Muscle of leg (tissue), 11 donors: ENCODE data around the gene RLF. TPM values are rescaled to one million over a fixed set of nuclear protein-coding genes. Genes with fewer than 3 reads are reported as not detected.

Source experiments
- DNase-seq: peaks from one replicate; pipeline ENCODE4 v3.0.0; 2013
- H3K27ac ChIP-seq: one replicate; pipeline ENCODE4 v1.5.1; 2013; ENCODE audit warnings: mild to moderate bottlenecking, low read length, control low read depth
- H3K27me3 ChIP-seq: one replicate; pipeline ENCODE4 v1.6.1; 2013; ENCODE audit warnings: low read length; ENCODE audit not compliant: control insufficient read depth, insufficient read depth
- H3K36me3 ChIP-seq: one replicate; pipeline ENCODE4 v1.6.1; 2013; ENCODE audit warnings: low read length; ENCODE audit not compliant: control insufficient read depth, insufficient read depth
- H3K4me1 ChIP-seq: one replicate; pipeline ENCODE4 v1.6.1; 2013; ENCODE audit warnings: low read length; ENCODE audit not compliant: control insufficient read depth, insufficient read depth
- H3K4me3 ChIP-seq: one replicate; pipeline ENCODE4 v1.5.1; 2013; ENCODE audit warnings: low read length, control low read depth
- H3K9me3 ChIP-seq: replicated peaks from 2 replicates; pipeline ENCODE4 v1.6.1; 2013; ENCODE audit warnings: low read depth, low read length; ENCODE audit not compliant: control insufficient read depth
- WGBS: methylation state at CpG from one replicate; pipeline ENCODE4 v1.1.5; 2013; ENCODE audit warnings: missing lambda C conversion rate; ENCODE audit not compliant: insufficient coverage; 5-methylcytosine and 5-hydroxymethylcytosine counted together
- polyA plus RNA-seq, 8 donors: library from polyadenylated mRNA; unstranded; fragments of 120-200 nt; gene quantifications; one replicate each; pipeline versions ENCODE4 v1.2.1 to v1.2.3, GENCODE V29; 2013; ENCODE audit warnings: inconsistent platforms in 1 of 8, low replicate concordance in 1 of 8; ENCODE audit not compliant: insufficient read length in 8 of 8, insufficient read depth in 1 of 8
- total RNA-seq: library from RNA; stranded (reverse); fragments of 120-200 nt; gene quantifications from one replicate; pipeline ENCODE4 v1.2.4, GENCODE V29; 2013

The RLF gene
- total and polyA plus RNA-seq, 9 donors, result 11.4 to 21.6 (median 14.0) TPM

DNA sequence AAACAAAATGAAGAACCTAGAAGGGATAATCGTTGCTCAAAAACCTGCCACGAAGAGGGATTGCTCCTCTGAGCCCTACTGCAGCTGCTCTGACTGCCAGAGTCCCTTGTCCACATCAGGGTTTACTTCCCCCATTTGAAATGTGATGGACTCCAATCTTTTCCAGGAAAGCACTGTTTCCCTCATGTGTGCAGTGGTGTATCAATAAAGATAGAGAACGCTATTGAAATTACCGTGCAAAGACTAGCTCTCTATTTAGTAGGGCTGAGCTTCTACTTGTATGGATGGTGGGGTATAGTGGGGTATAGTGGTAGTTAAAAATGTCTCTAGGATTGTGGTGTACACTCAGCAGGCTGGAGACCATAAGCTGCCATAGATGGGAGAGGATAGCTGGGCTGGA, 90.3 kb downstream of the RLF start:
- no peak for DNase-seq
- Histone ChIP-seq H3K4me1 (peaks cover 2% of the 10 kb centered on the region), H3K9me3 (no peaks in the 10 kb centered on the region), H3K27me3 (no peaks in the 10 kb centered on the region), H3K27ac (no peak overlapping the region), H3K36me3 (no peaks in the 10 kb centered on the region), H3K4me3 (no peak overlapping the region)
- 68% methylated on average over 2 of the region's 4 CpGs for whole genome bisulfite sequencing

DNA sequence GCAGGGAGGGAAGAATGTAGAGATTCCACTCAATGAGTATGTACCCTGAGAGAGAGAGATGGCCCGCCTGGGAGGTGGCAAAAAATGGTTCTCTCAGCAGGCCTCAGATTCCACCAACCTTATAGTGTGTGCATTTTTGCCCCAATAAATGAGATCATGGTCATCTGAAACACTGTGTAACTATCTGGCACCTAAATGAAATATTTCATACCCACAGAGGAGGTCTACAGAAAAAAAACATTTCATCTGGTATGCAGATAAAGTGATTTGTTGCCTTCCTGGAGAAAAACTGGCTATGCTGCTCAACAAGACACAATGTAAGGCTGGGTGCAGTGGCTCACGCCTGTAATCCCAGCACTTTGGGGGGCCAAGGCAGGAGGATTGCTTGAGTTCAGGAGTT, 91.4 kb downstream of the RLF start:
- Histone ChIP-seq H3K9me3 (no peaks in the 10 kb centered on the region), H3K27me3 (no peaks in the 10 kb centered on the region), H3K27ac (no peak overlapping the region), H3K4me1 (peaks cover 2% of the 10 kb centered on the region), H3K4me3 (no peak overlapping the region), H3K36me3 (no peaks in the 10 kb centered on the region)
- 100% methylated on average over 1 of the region's 2 CpGs for WGBS
- DNase-seq, result no peak

DNA sequence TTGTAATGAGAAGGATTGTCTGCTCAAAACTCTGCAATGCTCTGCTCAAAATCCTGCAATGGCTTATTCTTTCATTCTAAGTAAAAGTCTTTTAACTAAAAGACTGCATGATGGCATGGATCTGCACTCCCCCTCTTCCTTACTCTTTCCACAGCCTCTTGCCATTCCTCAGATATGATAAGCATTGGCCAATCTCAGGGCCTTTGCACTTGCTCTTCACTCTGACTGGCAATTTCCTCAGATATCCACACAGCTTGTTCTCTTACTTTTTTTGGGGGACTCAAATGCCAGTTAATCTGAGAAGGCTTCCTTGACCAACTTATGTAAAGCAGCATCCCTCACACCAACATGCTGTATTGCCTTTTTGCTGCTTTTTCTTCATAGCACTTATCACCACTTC, 94.0 kb downstream of the RLF start:
- DNase-seq, result no peak
- Histone ChIP-seq H3K9me3 (no peaks in the 10 kb centered on the region), H3K4me3 (no peak overlapping the region), H3K36me3 (peaks cover 9% of the 10 kb centered on the region), H3K27ac (no peak overlapping the region), H3K27me3 (no peaks in the 10 kb centered on the region), H3K4me1 (peaks cover 7% of the 10 kb centered on the region)

- Histone ChIP-seq H3K36me3 (peaks cover 17% of the 10 kb centered on the region), H3K27ac (peak overlapping the region; percentile 100), H3K27me3 (no peaks in the 10 kb centered on the region), H3K9me3 (no peaks in the 10 kb centered on the region), H3K4me1 (peaks cover 7% of the 10 kb centered on the region), H3K4me3 (peak overlapping the region; percentile 75)
- no peak for DNase-seq
- WGBS, result no CpG with 5 or more reads among the region's 6 CpGs
These were observed 95.4 kb downstream of the RLF start for GRCh38 chr1:40256401-40257084.

GRCh38 chr1:40257313-40257687, 96.1 kb downstream of the RLF start:
- peaks cover 7% of the 10 kb centered on the region for H3K4me1 ChIP-seq
- H3K4me3 ChIP-seq, result peak overlapping the region; percentile 75
- no peak for DNase-seq
- H3K9me3 ChIP-seq, result no peaks in the 10 kb centered on the region
- no peaks in the 10 kb centered on the region for H3K27me3 ChIP-seq
- H3K27ac ChIP-seq, result peak overlapping the region; percentile 100
- peaks cover 19% of the 10 kb centered on the region for H3K36me3 ChIP-seq
- WGBS, result 0% methylated on average over 9 of the region's 16 CpGs

DNA sequence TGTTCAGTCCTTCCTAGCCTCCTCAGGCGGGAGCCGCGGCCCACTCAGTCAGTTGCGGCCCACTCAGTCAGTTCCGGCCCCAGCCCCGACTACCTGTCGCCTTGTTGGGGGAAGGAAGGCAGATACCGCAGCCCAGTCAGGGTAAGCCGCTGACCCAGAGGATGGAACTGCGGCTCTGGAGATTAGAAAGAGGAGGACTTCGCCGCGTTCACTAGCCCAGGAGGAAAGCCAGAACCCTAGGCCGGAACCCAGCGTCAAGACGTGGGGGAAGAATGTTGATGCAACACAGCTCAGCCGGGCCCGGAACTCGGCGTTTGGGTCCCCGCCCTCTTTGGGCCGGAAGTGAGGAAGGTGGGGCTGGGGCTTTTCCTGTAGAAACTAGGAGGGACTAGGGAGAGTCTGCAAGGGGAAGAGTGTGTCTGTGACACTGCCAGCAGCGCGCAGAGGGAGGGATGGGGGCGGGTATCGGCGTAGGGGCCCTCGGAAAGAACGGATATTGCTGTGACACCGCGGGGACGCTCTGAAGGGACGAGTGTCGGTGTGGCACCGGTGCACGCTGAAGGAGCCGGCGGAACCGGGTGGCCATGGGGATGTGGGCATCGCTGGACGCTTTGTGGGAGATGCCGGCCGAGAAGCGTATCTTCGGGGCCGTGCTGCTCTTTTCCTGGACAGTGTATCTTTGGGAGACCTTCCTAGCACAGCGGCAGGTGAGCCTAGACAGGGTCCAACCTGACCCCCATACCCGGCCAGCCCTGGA, 96.7 kb downstream of the RLF start, which contains the start of gene ZMPSTE24:
ZMPSTE24 (plus strand) TSS at position 549 of the 757 bp plus-strand sequence; CDS start at position 585, 36 bp downstream.
- Histone ChIP-seq H3K4me1 (peaks cover 7% of the 10 kb centered on the region), H3K27ac (peak within 1 kb of the TSS; percentile 100), H3K36me3 (peaks cover 19% of the 10 kb centered on the region), H3K9me3 (no peaks in the 10 kb centered on the region), H3K27me3 (no peaks in the 10 kb centered on the region), H3K4me3 (peak within 1 kb of the TSS; percentile 75)
- DNase-seq, result peak; percentile 99
- under 1% methylated on average over 48 of the region's 48 CpGs for WGBS

GRCh38 chr1:40258445-40258769, 97.2 kb downstream of the RLF start:
- no peak for DNase-seq
- Histone ChIP-seq H3K36me3 (peaks cover 19% of the 10 kb centered on the region), H3K27ac (peak overlapping the region; percentile 100), H3K27me3 (no peaks in the 10 kb centered on the region), H3K4me1 (peaks cover 7% of the 10 kb centered on the region), H3K9me3 (no peaks in the 10 kb centered on the region), H3K4me3 (peak overlapping the region; percentile 75)
- WGBS, result 2% methylated on average over 9 of the region's 10 CpGs

DNA sequence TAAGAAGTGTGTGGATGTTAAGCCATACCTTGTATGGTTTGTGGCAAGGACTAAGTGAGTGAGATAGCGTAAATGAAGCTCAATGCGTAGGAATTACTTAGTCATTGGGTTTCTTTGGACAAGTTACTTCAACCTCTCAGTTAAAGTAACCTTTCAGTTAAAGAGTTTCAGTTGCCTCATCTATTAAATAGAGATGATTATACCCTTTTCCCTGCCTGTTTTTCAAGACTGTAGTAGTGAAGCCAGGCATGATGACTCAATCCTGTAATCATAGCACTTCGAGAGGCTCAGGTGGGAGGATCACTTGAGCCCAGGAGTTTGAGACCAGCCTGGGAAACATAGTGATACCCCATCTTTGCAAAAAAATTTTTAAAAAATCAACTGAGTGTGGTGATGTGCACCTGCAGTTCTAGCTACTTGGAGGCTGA, 103.2 kb downstream of the RLF start:
- no peaks in the 10 kb centered on the region for H3K4me1 ChIP-seq
- no peak overlapping the region for H3K4me3 ChIP-seq
- no peak overlapping the region for H3K27ac ChIP-seq
- H3K36me3 ChIP-seq, result peaks cover 29% of the 10 kb centered on the region
- H3K9me3 ChIP-seq, result no peaks in the 10 kb centered on the region
- H3K27me3 ChIP-seq, result no peaks in the 10 kb centered on the region
- no peak for DNase-seq
- WGBS, result 83% methylated on average over 1 of the region's 3 CpGs

- DNase-seq, result no peak
- Histone ChIP-seq H3K27me3 (no peaks in the 10 kb centered on the region), H3K36me3 (peaks cover 26% of the 10 kb centered on the region), H3K9me3 (no peaks in the 10 kb centered on the region), H3K4me1 (no peaks in the 10 kb centered on the region), H3K4me3 (no peak overlapping the region), H3K27ac (no peak overlapping the region)
These were observed 104.1 kb downstream of the RLF start for GRCh38 chr1:40265298-40265697.

DNA sequence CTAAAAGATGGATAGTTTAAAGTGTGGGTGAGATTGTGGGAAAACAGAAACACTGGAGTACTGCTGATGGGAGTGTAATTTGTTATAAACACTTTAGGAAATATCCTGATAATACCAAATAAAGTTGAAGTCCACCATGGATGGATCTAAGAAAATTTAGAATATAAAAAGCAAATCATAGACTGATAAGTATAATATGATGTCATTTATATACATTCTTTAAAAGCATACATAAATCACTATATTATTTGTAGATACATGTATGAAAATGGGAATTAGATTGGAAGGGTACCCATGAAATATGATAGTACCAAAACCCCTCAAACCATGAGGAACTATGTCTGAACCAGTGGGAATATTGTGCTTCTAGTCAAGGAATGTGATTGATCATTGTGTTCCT, 104.7 kb downstream of the RLF start:
- H3K9me3 ChIP-seq, result no peaks in the 10 kb centered on the region
- no peaks in the 10 kb centered on the region for H3K27me3 ChIP-seq
- DNase-seq, result no peak
- peaks cover 30% of the 10 kb centered on the region for H3K36me3 ChIP-seq
- no peaks in the 10 kb centered on the region for H3K4me1 ChIP-seq
- no peak overlapping the region for H3K4me3 ChIP-seq
- H3K27ac ChIP-seq, result no peak overlapping the region
